HepG2 (cell line): ENCODE results near the gene PADI1. TPM values are rescaled to one million over a fixed set of nuclear protein-coding genes. Genes with fewer than 3 reads are reported as not detected.
A peak's percentile ranks its signal among the peaks of the same experiment; 100 is the strongest.

Experiments used
- CENPX ChIP-seq: sonication (generic); formaldehyde crosslinking; IDR thresholded peaks from 2 replicates; pipeline ENCODE4 v1.9.0; 2021; ENCODE audit warnings: mild to moderate bottlenecking, missing genetic modification reagents, moderate library complexity
- ELF3 ChIP-seq: IDR thresholded peaks from 2 replicates; pipeline ENCODE4 v1.6.1; 2016; ENCODE audit warnings: missing genetic modification reagents, missing compliant biosample characterization
- ETV5 ChIP-seq: IDR thresholded peaks from 2 replicates; pipeline ENCODE4 v1.6.1; 2018; ENCODE audit warnings: missing biosample characterization, missing genetic modification reagents, inconsistent platforms, borderline replicate concordance
- FOXO1 ChIP-seq: sonication (generic); formaldehyde crosslinking; IDR thresholded peaks from 2 replicates; pipeline ENCODE4 v1.4.0; 2020; ENCODE audit warnings: missing genetic modification reagents
- KLF15 ChIP-seq: sonication (generic); formaldehyde crosslinking; IDR thresholded peaks from 2 replicates; pipeline ENCODE4 v1.8.1; 2023; ENCODE audit warnings: borderline replicate concordance, mild to moderate bottlenecking, inconsistent platforms, missing genetic modification reagents, mixed read lengths
- MIXL1 ChIP-seq: IDR thresholded peaks from 2 replicates; pipeline ENCODE4 v1.6.1; 2016
- MZF1 ChIP-seq: sonication (generic); formaldehyde crosslinking; IDR thresholded peaks from 2 replicates; pipeline ENCODE4 v1.8.1; 2023; ENCODE audit warnings: mild to moderate bottlenecking, missing genetic modification reagents, borderline replicate concordance
- NFATC3 ChIP-seq: sonication (generic); formaldehyde crosslinking; IDR thresholded peaks from 2 replicates; pipeline ENCODE4 v1.5.1; 2020; ENCODE audit warnings: mild to moderate bottlenecking, missing genetic modification reagents
- NFKBIZ ChIP-seq: IDR thresholded peaks from 2 replicates; pipeline ENCODE4 v1.6.1; 2018; ENCODE audit warnings: missing genetic modification reagents, missing compliant biosample characterization
- NFYC ChIP-seq: IDR thresholded peaks from 2 replicates; pipeline ENCODE4 v1.6.1; 2016; ENCODE audit warnings: missing genetic modification reagents, missing compliant biosample characterization
- RFX5 ChIP-seq: IDR thresholded peaks from 2 replicates; pipeline ENCODE4 v1.6.1; 2011; ENCODE audit warnings: low read depth, low read length, improper control_type of control experiment
- SRF ChIP-seq: IDR thresholded peaks from 2 replicates; pipeline ENCODE4 v1.6.1; 2011; ENCODE audit warnings: mild to moderate bottlenecking, low read depth, low read length, moderate library complexity
- XBP1 ChIP-seq: sonication (generic); formaldehyde crosslinking; IDR thresholded peaks from 2 replicates; pipeline ENCODE4 v1.5.0; 2020; ENCODE audit warnings: missing genetic modification reagents
- ZFP36L1 ChIP-seq: sonication (generic); formaldehyde crosslinking; IDR thresholded peaks from 2 replicates; pipeline ENCODE4 v1.8.0; 2022; ENCODE audit warnings: mild to moderate bottlenecking, missing genetic modification reagents, moderate library complexity
- ZNF17 ChIP-seq: sonication (generic); formaldehyde crosslinking; IDR thresholded peaks from 2 replicates; pipeline ENCODE4 v1.5.0; 2020; ENCODE audit warnings: mild to moderate bottlenecking, missing genetic modification reagents
- ZNF652 ChIP-seq: IDR thresholded peaks from 2 replicates; pipeline ENCODE4 v1.6.1; 2016; ENCODE audit warnings: low read depth, borderline replicate concordance
- ZNF746 ChIP-seq: sonication (generic); formaldehyde crosslinking; IDR thresholded peaks from 2 replicates; pipeline ENCODE4 v1.8.0; 2022; ENCODE audit warnings: mild to moderate bottlenecking, missing genetic modification reagents
- ZNF749 ChIP-seq: sonication (generic); formaldehyde crosslinking; IDR thresholded peaks from 2 replicates; pipeline ENCODE4 v1.8.0; 2022; ENCODE audit warnings: mild to moderate bottlenecking, missing genetic modification reagents, moderate library complexity, borderline replicate concordance
- polyA plus RNA-seq, 8 experiments: library from polyadenylated mRNA; depleted of rRNA in 3 of 8; stranded (reverse) in 7 of 8; unstranded in 1 of 8; fragments of >200 nt; fragmentation: Illumina TruSeq in 4 of 8; extraction: Trizol in 4 of 8; gene quantifications; 2 replicates each; pipeline versions ENCODE4 v1.2.1 to v1.2.3, GENCODE V29; 2011 to 2016; ENCODE audit warnings: low read depth in 4 of 8, missing spikeins in 1 of 8, mixed read lengths in 1 of 8; ENCODE audit not compliant: insufficient read depth in 1 of 8
- total RNA-seq, 5 experiments: library from RNA; depleted of rRNA; stranded (reverse); fragments of >200 nt; fragmentation: Illumina TruSeq; extraction: Trizol; gene quantifications; 2 replicates each; pipeline ENCODE4 v1.2.3, GENCODE V29; 2016; ENCODE audit warnings: low read depth in 1 of 5
- TF ChIP-seq, protein P1 (sequence below): sonication (generic); formaldehyde crosslinking; IDR thresholded peaks from 2 replicates; pipeline ENCODE4 v1.5.1; 2020; ENCODE audit warnings: mild to moderate bottlenecking, missing genetic modification reagents, moderate library complexity
- TF ChIP-seq, protein P2 (sequence below): sonication (generic); formaldehyde crosslinking; IDR thresholded peaks from 2 replicates; pipeline ENCODE4 v1.4.0; 2020; ENCODE audit warnings: mild to moderate bottlenecking, missing genetic modification reagents
- TF ChIP-seq, protein P3 (sequence below): sonication (generic); formaldehyde crosslinking; conservative IDR thresholded peaks from 2 replicates; pipeline ENCODE4 v1.4.0; 2020; ENCODE audit warnings: missing genetic modification reagents
- TF ChIP-seq, protein P4 (sequence below): sonication (generic); formaldehyde crosslinking; IDR thresholded peaks from 2 replicates; pipeline ENCODE4 v1.8.0; 2022; ENCODE audit warnings: mild to moderate bottlenecking, missing genetic modification reagents; ENCODE audit not compliant: insufficient replicate concordance
- TF ChIP-seq, protein P5 (sequence below): sonication (generic); formaldehyde crosslinking; IDR thresholded peaks from 2 replicates; pipeline ENCODE4 v1.8.0; 2023; ENCODE audit warnings: mild to moderate bottlenecking, missing genetic modification reagents

PADI1 gene
- total and polyA plus RNA-seq, 2 of the 13 experiments (the other 11 are each of a cell fraction or from before 2014, with no cell fraction given) = not detected

DNA sequence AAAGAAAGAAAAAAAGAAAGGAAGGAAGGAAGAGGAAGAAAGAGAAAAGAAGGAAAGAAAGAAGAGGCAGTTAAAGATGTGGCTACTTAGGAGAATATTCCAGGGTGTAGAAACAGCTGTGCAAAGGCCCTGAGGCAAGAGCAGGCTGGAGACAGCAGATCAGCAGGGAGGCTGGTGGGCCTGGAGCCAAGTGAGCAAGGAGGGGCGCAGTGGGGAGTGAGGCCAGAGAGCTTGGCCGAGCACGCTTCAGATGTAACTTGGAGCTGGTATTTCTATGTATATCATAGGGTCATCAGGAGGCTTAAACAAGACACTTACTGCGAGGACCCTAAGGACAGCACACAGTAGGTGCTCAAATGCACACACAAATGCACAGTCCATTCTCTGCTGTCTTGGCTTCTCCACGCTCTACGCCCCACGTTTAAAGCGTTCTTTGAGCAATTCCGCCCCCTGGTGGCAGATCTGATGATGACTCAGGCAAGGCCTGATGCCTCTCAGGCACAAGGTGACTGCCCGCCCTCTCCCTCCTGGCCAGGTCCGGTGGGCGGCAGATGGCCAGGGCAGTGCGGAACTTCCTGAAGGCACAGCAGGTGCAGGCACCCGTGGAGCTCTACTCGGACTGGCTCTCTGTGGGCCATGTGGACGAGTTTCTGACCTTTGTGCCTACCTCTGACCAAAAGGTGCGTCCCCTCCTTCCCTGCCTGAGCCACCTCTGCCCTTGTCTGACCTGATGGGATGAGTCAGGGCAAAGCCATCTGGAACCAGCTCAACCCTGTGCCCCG lies 32.0 kb downstream of the PADI1 start (continued):
- TF ChIP-seq KLF15 = no peak
- no peak for TF ChIP-seq XBP1
- TF ChIP-seq SRF = no peak
- TF ChIP-seq ZNF652 (CRISPR knock-in tag) = no peak; the same call in 1 of the 2 replicates
- TF ChIP-seq, protein P1, sequence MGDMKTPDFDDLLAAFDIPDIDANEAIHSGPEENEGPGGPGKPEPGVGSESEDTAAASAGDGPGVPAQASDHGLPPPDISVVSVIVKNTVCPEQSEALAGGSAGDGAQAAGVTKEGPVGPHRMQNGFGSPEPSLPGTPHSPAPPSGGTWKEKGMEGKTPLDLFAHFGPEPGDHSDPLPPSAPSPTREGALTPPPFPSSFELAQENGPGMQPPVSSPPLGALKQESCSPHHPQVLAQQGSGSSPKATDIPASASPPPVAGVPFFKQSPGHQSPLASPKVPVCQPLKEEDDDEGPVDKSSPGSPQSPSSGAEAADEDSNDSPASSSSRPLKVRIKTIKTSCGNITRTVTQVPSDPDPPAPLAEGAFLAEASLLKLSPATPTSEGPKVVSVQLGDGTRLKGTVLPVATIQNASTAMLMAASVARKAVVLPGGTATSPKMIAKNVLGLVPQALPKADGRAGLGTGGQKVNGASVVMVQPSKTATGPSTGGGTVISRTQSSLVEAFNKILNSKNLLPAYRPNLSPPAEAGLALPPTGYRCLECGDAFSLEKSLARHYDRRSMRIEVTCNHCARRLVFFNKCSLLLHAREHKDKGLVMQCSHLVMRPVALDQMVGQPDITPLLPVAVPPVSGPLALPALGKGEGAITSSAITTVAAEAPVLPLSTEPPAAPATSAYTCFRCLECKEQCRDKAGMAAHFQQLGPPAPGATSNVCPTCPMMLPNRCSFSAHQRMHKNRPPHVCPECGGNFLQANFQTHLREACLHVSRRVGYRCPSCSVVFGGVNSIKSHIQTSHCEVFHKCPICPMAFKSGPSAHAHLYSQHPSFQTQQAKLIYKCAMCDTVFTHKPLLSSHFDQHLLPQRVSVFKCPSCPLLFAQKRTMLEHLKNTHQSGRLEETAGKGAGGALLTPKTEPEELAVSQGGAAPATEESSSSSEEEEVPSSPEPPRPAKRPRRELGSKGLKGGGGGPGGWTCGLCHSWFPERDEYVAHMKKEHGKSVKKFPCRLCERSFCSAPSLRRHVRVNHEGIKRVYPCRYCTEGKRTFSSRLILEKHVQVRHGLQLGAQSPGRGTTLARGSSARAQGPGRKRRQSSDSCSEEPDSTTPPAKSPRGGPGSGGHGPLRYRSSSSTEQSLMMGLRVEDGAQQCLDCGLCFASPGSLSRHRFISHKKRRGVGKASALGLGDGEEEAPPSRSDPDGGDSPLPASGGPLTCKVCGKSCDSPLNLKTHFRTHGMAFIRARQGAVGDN (CRISPR knock-in tag) = peak; percentile 50
- TF ChIP-seq, protein P2, sequence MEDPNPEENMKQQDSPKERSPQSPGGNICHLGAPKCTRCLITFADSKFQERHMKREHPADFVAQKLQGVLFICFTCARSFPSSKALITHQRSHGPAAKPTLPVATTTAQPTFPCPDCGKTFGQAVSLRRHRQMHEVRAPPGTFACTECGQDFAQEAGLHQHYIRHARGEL = 0 out of 2 replicates have a peak, but pooled peaks have one; percentile 30
- TF ChIP-seq MZF1 = no peak
- TF ChIP-seq MIXL1 (CRISPR knock-in tag) = no peak
- TF ChIP-seq RFX5 = no peak
- TF ChIP-seq, protein P3, sequence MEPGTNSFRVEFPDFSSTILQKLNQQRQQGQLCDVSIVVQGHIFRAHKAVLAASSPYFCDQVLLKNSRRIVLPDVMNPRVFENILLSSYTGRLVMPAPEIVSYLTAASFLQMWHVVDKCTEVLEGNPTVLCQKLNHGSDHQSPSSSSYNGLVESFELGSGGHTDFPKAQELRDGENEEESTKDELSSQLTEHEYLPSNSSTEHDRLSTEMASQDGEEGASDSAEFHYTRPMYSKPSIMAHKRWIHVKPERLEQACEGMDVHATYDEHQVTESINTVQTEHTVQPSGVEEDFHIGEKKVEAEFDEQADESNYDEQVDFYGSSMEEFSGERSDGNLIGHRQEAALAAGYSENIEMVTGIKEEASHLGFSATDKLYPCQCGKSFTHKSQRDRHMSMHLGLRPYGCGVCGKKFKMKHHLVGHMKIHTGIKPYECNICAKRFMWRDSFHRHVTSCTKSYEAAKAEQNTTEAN (CRISPR knock-in tag) = no peak
- no peak for TF ChIP-seq ZFP36L1 (CRISPR knock-in tag)
- TF ChIP-seq ZNF17 = no peak
- TF ChIP-seq, protein P4, sequence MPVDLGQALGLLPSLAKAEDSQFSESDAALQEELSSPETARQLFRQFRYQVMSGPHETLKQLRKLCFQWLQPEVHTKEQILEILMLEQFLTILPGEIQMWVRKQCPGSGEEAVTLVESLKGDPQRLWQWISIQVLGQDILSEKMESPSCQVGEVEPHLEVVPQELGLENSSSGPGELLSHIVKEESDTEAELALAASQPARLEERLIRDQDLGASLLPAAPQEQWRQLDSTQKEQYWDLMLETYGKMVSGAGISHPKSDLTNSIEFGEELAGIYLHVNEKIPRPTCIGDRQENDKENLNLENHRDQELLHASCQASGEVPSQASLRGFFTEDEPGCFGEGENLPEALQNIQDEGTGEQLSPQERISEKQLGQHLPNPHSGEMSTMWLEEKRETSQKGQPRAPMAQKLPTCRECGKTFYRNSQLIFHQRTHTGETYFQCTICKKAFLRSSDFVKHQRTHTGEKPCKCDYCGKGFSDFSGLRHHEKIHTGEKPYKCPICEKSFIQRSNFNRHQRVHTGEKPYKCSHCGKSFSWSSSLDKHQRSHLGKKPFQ (CRISPR knock-in tag) = no peak
- TF ChIP-seq ETV5 (CRISPR knock-in tag) = peak; percentile 26; the same call in 1 of the 2 replicates
- no peak for TF ChIP-seq ELF3 (CRISPR knock-in tag)
- TF ChIP-seq NFKBIZ = no peak
- TF ChIP-seq NFYC (CRISPR knock-in tag) = no peak
- TF ChIP-seq CENPX (CRISPR knock-in tag) = no peak
- no peak for TF ChIP-seq NFATC3 (CRISPR knock-in tag)
- no peak for TF ChIP-seq ZNF746 (CRISPR knock-in tag)
- peak; percentile 17; the same call in 1 of the 2 replicates for TF ChIP-seq FOXO1
- no peak for TF ChIP-seq ZNF749 (CRISPR knock-in tag)
- TF ChIP-seq, protein P5, sequence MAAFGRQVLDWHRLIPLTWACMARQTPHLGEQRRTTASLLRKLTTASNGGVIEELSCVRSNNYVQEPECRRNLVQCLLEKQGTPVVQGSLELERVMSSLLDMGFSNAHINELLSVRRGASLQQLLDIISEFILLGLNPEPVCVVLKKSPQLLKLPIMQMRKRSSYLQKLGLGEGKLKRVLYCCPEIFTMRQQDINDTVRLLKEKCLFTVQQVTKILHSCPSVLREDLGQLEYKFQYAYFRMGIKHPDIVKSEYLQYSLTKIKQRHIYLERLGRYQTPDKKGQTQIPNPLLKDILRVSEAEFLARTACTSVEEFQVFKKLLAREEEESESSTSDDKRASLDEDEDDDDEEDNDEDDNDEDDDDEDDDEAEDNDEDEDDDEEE = no peak
